SIG-M5 treated with dmso at 0.1 percent for 504 hours (cell line): ENCODE measurements around the gene VWCE.

Experiments used
- DNase-seq: peaks from one replicate; lab custom pipeline; 2025; ENCODE audit not compliant: unreplicated experiment; lab: John Stamatoyannopoulos, UW

The VWCE gene

GRCh38 chr11:61287338-61287977, 7.7 kb downstream of the VWCE start:
- no peak for DNase-seq

GRCh38 chr11:61283613-61284012, 11.5 kb downstream of the VWCE start:
- no peak for DNase-seq

GRCh38 chr11:61281581-61282250, 13.4 kb downstream of the VWCE start:
- DNase-seq, result no peak

GRCh38 chr11:61280883-61281580, 14.1 kb downstream of the VWCE start:
- DNase-seq, result no peak

GRCh38 chr11:61279934-61280659, 15.0 kb downstream of the VWCE start:
- no peak for DNase-seq

- DNase-seq, result no peak
Measured at GRCh38 chr11:61278001-61278470, 17.1 kb downstream of the VWCE start.

- no peak for DNase-seq
Measured at GRCh38 chr11:61277186-61278000, 17.7 kb downstream of the VWCE start.

- no peak for DNase-seq
Measured at GRCh38 chr11:61275191-61275590, 19.9 kb downstream of the VWCE start.

- DNase-seq, result no peak
Measured at GRCh38 chr11:61274084-61274483, 21.0 kb downstream of the VWCE start.

GRCh38 chr11:61273178-61274078, 21.7 kb downstream of the VWCE start:
- no peak for DNase-seq

GRCh38 chr11:61272731-61273130, 22.4 kb downstream of the VWCE start:
- no peak for DNase-seq

- DNase-seq, result no peak
Measured at GRCh38 chr11:61270354-61271076, 24.6 kb downstream of the VWCE start.

GRCh38 chr11:61268588-61269250, 26.4 kb downstream of the VWCE start:
- no peak for DNase-seq

- no peak for DNase-seq
Measured at GRCh38 chr11:61267437-61267841, 27.7 kb downstream of the VWCE start.

- no peak for DNase-seq
Measured at GRCh38 chr11:61266602-61267001, 28.5 kb downstream of the VWCE start.

GRCh38 chr11:61265357-61265756, 29.8 kb downstream of the VWCE start:
- DNase-seq, result no peak

GRCh38 chr11:61264795-61265194, 30.3 kb downstream of the VWCE start:
- DNase-seq, result no peak

GRCh38 chr11:61264371-61264770, 30.7 kb downstream of the VWCE start:
- no peak for DNase-seq
